A549 (cell line): Measurements from ENCODE around the gene SATL1. TPM values are rescaled to one million over a fixed set of nuclear protein-coding genes. Genes with fewer than 3 reads are reported as not detected.

Source experiments
- ATAC-seq, 2 experiments: fragments of 200-7000 bp in 1 of 2; fragments of >200 bp in 1 of 2; cut with Nextera tagmentation in 1 of 2; cut with Tn5 transposase in 1 of 2; 3 replicates each; pipeline versions ENCODE4 v1.8.0 to v1.9.1; 2018 to 2020; ENCODE audit warnings: mild to moderate bottlenecking in 1 of 2, moderate library complexity in 1 of 2
- CTCF ChIA-PET: fragments of 300-600 bp; sonication (Branson Sonifier 250); formaldehyde crosslinking; extraction: SDS; loops from one replicate; lab custom pipeline; 2021; ENCODE audit warnings: antibody characterized with exemption, inconsistent platforms; lab: Yijun Ruan, JAX
- POLR2A ChIA-PET: fragments of 350-600 bp; formaldehyde crosslinking; extraction: SDS; loops from one replicate; lab custom pipeline; 2021; ENCODE audit warnings: antibody characterized with exemption, inconsistent platforms; lab: Yijun Ruan, JAX
- DNase-seq, 2 experiments: peaks; one replicate each; pipeline versions ENCODE4 v3.0.0 to v3.0.0-alpha.2; 2011 to 2016; ENCODE audit warnings: low read depth in 1 of 2, low spot score in 1 of 2
- FAIRE-seq: peaks from 2 replicates; lab custom pipeline; 2011; peaks lifted over from hg19 to GRCh38; lab: Jason Lieb, UNC
- H3K27ac ChIP-seq, 2 experiments: fragments of >200 bp; sonication (Bioruptor Twin); formaldehyde crosslinking; 3 replicates each; pipeline ENCODE4 v1.5.1; 2016 to 2017
- H3K4me1 ChIP-seq: fragments of >200 bp; sonication (Bioruptor Twin); formaldehyde crosslinking; 3 replicates; pipeline ENCODE4 v1.6.1; 2016
- H3K4me2 ChIP-seq: fragments of >200 bp; sonication (Bioruptor Twin); formaldehyde crosslinking; 3 replicates; pipeline ENCODE4 v1.6.1; 2016
- H3K4me3 ChIP-seq: fragments of >200 bp; sonication (Bioruptor Twin); formaldehyde crosslinking; 3 replicates; pipeline ENCODE4 v1.5.1; 2016
- H3K9me3 ChIP-seq: fragments of >200 bp; sonication (Bioruptor Twin); formaldehyde crosslinking; 3 replicates; pipeline ENCODE4 v1.6.1; 2016
- BHLHE40 ChIP-seq: IDR thresholded peaks from 2 replicates; pipeline ENCODE4 v1.6.1; 2012; ENCODE audit warnings: low read depth, low read length, inconsistent platforms
- CTCF ChIP-seq: fragments of >200 bp; sonication (Bioruptor Twin); formaldehyde crosslinking; IDR thresholded peaks from 3 replicates; pipeline ENCODE4 v1.5.1; 2016
- ESRRA ChIP-seq: fragments of 150-350 bp; IDR thresholded peaks from 2 replicates; pipeline ENCODE4 v1.6.1; 2014; ENCODE audit warnings: mild to moderate bottlenecking, low read length, borderline replicate concordance
- FOSL2 ChIP-seq, 2 experiments: fragments of 450-650 bp in 1 of 2; fragments of >200 bp in 1 of 2; sonication (Bioruptor Twin) in 1 of 2; formaldehyde crosslinking; IDR thresholded peaks; 2 replicates each; pipeline versions ENCODE4 v1.5.0 to v1.6.1; 2016 to 2020; ENCODE audit warnings: mild to moderate bottlenecking in 1 of 2, moderate library complexity in 1 of 2
- HDAC2 ChIP-seq: fragments of 200-600 bp; sonication (generic); IDR thresholded peaks from 2 replicates; pipeline ENCODE4 v1.6.1; 2016
- KDM1A ChIP-seq: fragments of 200-600 bp; sonication (generic); IDR thresholded peaks from 2 replicates; pipeline ENCODE4 v1.6.1; 2016; ENCODE audit warnings: low read depth, mild to moderate bottlenecking
- PBX3 ChIP-seq: IDR thresholded peaks from 2 replicates; pipeline ENCODE4 v1.6.1; 2012
- POLR2A ChIP-seq: IDR thresholded peaks from 2 replicates; pipeline ENCODE4 v1.6.1; 2012; ENCODE audit warnings: mild to moderate bottlenecking, low read length
- RAD21 ChIP-seq, 2 experiments: fragments of >200 bp in 1 of 2; sonication (Bioruptor Twin) in 1 of 2; formaldehyde crosslinking in 1 of 2; IDR thresholded peaks in 1 of 2; conservative IDR thresholded peaks in 1 of 2; 2 replicates in 1 of 2; 3 replicates in 1 of 2; pipeline ENCODE4 v1.6.1; 2012 to 2018; ENCODE audit warnings: inconsistent platforms in 1 of 2
- RARB ChIP-seq: fragments of 250-450 bp; sonication (Bioruptor Pico); IDR thresholded peaks from 2 replicates; pipeline ENCODE4 v1.8.0; 2021; ENCODE audit warnings: mild to moderate bottlenecking, moderate library complexity
- RCOR1 ChIP-seq: fragments of 150-350 bp; IDR thresholded peaks from 2 replicates; pipeline ENCODE4 v1.6.1; 2014; ENCODE audit warnings: antibody characterized with exemption, low read length, low read depth
- RNF2 ChIP-seq: fragments of 200-600 bp; sonication (generic); IDR thresholded peaks from 2 replicates; pipeline ENCODE4 v1.6.1; 2016; ENCODE audit warnings: low read depth, mild to moderate bottlenecking, antibody characterized with exemption, moderate library complexity, borderline replicate concordance
- SMC3 ChIP-seq: fragments of >200 bp; sonication (Bioruptor Twin); formaldehyde crosslinking; IDR thresholded peaks from 3 replicates; pipeline ENCODE4 v1.6.1; 2018; ENCODE audit warnings: inconsistent platforms
- SREBF2 ChIP-seq: fragments of 450-650 bp; IDR thresholded peaks from 2 replicates; pipeline ENCODE4 v1.6.1; 2014; ENCODE audit warnings: mild to moderate bottlenecking, moderate library complexity
- TP53 ChIP-seq: fragments of 250-450 bp; sonication (Bioruptor Pico); IDR thresholded peaks from 2 replicates; pipeline ENCODE4 v1.5.0; 2021; ENCODE audit warnings: mild to moderate bottlenecking, moderate library complexity
- USF2 ChIP-seq: fragments of 450-650 bp; IDR thresholded peaks from 2 replicates; pipeline ENCODE4 v1.6.1; 2014; ENCODE audit warnings: antibody characterized with exemption
- ZNF302 ChIP-seq: fragments of 250-450 bp; sonication (Bioruptor Pico); IDR thresholded peaks from 2 replicates; pipeline ENCODE4 v1.9.0; 2021; ENCODE audit warnings: inconsistent platforms, mild to moderate bottlenecking, moderate library complexity
- WGBS: methylation state at CpG from one replicate; pipeline ENCODE4 v1.1.6; 2017; ENCODE audit errors: missing lambda C conversion rate; 5-methylcytosine and 5-hydroxymethylcytosine counted together
- polyA plus RNA-seq, 4 experiments: library from polyadenylated mRNA; depleted of rRNA in 3 of 4; stranded (reverse); fragments of >200 nt; fragmentation: RNase III in 1 of 4; extraction: RNeasy Plus Mini Kit Qiagen cat#74134 plus additional on column Dnase treatment in 1 of 4; gene quantifications; 2 replicates in 3 of 4; 3 replicates in 1 of 4; pipeline ENCODE4 v1.2.3, GENCODE V29; 2011 to 2017
- TF ChIP-seq, protein P1 (sequence below): fragments of >200 bp; sonication (Bioruptor Twin); formaldehyde crosslinking; IDR thresholded peaks from 2 replicates; pipeline ENCODE4 v1.6.1; 2016
- TF ChIP-seq, protein P2 (sequence below): IDR thresholded peaks from 2 replicates; pipeline ENCODE4 v1.6.1; 2012; ENCODE audit warnings: low read depth, borderline replicate concordance
- TF ChIP-seq, protein P3 (sequence below): fragments of 250-450 bp; sonication (Bioruptor Pico); IDR thresholded peaks from 2 replicates; pipeline ENCODE4 v1.5.0; 2021; ENCODE audit warnings: mild to moderate bottlenecking, moderate library complexity, borderline replicate concordance

The SATL1 gene
- polyA plus RNA-seq, 2 of the 4 experiments (the other 2 are of a cell fraction), result 0.03 to 0.06 TPM

DNA sequence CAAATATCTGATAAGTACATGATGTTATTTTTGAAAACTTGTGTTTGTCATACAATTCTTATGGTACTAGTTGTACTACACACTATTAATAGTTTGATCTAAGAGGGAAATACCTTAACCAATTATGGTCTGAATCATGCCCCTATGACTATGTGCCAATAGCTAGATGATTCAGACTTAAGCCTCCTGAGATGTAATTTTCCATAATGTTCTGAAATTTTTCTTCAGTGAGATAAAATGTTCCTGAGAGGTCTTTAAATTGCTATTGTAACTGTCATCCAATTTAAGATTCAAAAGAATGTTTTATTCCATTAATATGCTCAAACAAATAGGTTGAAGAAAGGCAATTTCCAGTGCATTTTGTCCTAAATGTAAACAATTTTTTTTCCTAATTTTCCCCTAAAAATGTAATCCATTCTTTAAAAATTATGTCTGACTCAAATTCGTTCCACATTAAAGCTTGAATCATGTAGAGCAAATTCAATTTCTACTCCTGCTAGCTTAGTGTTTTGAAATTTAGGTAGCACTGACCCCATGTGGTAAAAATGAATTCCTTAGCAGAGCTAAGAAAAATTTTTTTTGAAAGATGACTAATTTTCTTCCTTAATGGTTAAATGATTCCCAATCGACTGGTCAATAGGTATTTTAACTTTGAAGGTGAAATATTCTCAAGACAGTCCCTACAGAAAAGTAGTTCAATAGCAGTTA is 190.8 kb downstream of the SATL1 start:
- FAIRE-seq, result no peak
- TF ChIP-seq SMC3, result 0 out of 3 replicates have a peak, but pooled peaks have one; percentile 33
- no peak for TF ChIP-seq ZNF302 (CRISPR knock-in tag)
- TF ChIP-seq FOSL2 (IDR thresholded peaks at IDR 0.05), result no peak
- peak; percentile 31; the same call in 1 of the 2 replicates for TF ChIP-seq FOSL2 (CRISPR knock-in tag; IDR thresholded peaks at IDR 0.05)
- TF ChIP-seq TP53, result no peak
- peak; percentile 53 for TF ChIP-seq CTCF
- peak; percentile 56 to 59 for TF ChIP-seq RAD21 (conservative IDR thresholded peaks at IDR 0.05 in 1 of 2, IDR thresholded peaks at IDR 0.05 in 1 of 2)
- DNase-seq, result peak in 1 of 2 experiments; percentile 26
- CTCF ChIA-PET, result interaction anchor here (1.0 kb wide), 1 partner anchor 1005 kb away, joined by 3 read pairs; no protein-coding TSS in a partner anchor
- H3K4me3 ChIP-seq, result no peak overlapping the region
- H3K4me1 ChIP-seq, result peaks cover 19% of the 10 kb centered on the region
- ATAC-seq, result peak; percentile 66 to 72; a peak in 3 of 6 replicates
- no peaks in the 10 kb centered on the region for H3K9me3 ChIP-seq
- peak overlapping the region; percentile 42 for H3K4me2 ChIP-seq
- H3K27ac ChIP-seq, result peak overlapping the region in 1 of 2 experiments; percentile 52; a peak in 1 of 6 replicates
- POLR2A ChIA-PET, result no interaction called here
- WGBS, result 7% methylated on average over 2 of the region's 2 CpGs

- 70% methylated on average over 3 of the region's 3 CpGs for WGBS
- no peak for DNase-seq
- Histone ChIP-seq H3K9me3 (no peaks in the 10 kb centered on the region), H3K27ac (peak overlapping the region; percentile 52 to 63; a peak in 3 of 6 replicates), H3K4me3 (no peak overlapping the region), H3K4me1 (peaks cover 19% of the 10 kb centered on the region), H3K4me2 (peak overlapping the region; percentile 42; the same call in 2 of the 3 replicates)
- ATAC-seq, result no peak
- no peak for FAIRE-seq
- ChIA-PET CTCF (no interaction called here), POLR2A (no interaction called here)
- TF ChIP-seq POLR2A (no peak), RARB (no peak), RCOR1 (no peak), ZNF302 (CRISPR knock-in tag) (no peak), SMC3 (no peak), HDAC2 (no peak), USF2 (no peak), PBX3 (no peak), KDM1A (no peak), SREBF2 (no peak), TP53 (no peak), RNF2 (no peak), BHLHE40 (no peak), ESRRA (no peak)
- TF ChIP-seq, protein P1, sequence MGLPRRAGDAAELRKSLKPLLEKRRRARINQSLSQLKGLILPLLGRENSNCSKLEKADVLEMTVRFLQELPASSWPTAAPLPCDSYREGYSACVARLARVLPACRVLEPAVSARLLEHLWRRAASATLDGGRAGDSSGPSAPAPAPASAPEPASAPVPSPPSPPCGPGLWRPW, result no peak
- TF ChIP-seq, protein P2, sequence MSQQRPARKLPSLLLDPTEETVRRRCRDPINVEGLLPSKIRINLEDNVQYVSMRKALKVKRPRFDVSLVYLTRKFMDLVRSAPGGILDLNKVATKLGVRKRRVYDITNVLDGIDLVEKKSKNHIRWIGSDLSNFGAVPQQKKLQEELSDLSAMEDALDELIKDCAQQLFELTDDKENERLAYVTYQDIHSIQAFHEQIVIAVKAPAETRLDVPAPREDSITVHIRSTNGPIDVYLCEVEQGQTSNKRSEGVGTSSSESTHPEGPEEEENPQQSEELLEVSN, result no peak
- TF ChIP-seq, protein P3, sequence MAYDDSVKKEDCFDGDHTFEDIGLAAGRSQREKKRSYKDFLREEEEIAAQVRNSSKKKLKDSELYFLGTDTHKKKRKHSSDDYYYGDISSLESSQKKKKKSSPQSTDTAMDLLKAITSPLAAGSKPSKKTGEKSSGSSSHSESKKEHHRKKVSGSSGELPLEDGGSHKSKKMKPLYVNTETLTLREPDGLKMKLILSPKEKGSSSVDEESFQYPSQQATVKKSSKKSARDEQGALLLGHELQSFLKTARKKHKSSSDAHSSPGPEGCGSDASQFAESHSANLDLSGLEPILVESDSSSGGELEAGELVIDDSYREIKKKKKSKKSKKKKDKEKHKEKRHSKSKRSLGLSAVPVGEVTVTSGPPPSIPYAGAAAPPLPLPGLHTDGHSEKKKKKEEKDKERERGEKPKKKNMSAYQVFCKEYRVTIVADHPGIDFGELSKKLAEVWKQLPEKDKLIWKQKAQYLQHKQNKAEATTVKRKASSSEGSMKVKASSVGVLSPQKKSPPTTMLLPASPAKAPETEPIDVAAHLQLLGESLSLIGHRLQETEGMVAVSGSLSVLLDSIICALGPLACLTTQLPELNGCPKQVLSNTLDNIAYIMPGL (CRISPR knock-in tag), result no peak
Observed at GRCh38 chrX:85052205-85052604, 191.4 kb downstream of the SATL1 start.
